ENCODE measurements around the gene IMMP2L.

IMMP2L gene

DNA sequence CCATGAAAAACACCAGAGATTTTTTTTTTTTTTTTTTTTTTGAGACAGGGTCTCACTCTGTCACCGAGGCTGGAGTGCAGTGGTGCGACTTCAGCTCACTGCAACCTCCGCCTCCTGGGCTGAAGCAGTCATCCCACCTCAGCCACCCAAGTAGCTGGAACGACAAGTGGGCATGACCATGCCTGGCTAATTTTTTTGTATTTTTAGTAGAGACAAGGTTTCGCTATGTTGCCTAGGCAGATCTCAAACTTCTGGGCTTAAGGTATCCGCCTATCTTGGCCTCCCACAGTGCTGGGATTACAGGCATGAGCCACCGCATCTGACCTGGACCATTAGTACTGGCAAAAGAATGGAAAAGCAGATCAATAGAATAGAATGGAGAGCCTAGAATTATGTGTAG, 530.4 kb downstream of the IMMP2L start:
- TF ChIP-seq, protein P1, sequence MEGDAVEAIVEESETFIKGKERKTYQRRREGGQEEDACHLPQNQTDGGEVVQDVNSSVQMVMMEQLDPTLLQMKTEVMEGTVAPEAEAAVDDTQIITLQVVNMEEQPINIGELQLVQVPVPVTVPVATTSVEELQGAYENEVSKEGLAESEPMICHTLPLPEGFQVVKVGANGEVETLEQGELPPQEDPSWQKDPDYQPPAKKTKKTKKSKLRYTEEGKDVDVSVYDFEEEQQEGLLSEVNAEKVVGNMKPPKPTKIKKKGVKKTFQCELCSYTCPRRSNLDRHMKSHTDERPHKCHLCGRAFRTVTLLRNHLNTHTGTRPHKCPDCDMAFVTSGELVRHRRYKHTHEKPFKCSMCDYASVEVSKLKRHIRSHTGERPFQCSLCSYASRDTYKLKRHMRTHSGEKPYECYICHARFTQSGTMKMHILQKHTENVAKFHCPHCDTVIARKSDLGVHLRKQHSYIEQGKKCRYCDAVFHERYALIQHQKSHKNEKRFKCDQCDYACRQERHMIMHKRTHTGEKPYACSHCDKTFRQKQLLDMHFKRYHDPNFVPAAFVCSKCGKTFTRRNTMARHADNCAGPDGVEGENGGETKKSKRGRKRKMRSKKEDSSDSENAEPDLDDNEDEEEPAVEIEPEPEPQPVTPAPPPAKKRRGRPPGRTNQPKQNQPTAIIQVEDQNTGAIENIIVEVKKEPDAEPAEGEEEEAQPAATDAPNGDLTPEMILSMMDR (IDR thresholded peaks at IDR 0.05; ENCODE audit: low read depth, low read length): no peak

DNA sequence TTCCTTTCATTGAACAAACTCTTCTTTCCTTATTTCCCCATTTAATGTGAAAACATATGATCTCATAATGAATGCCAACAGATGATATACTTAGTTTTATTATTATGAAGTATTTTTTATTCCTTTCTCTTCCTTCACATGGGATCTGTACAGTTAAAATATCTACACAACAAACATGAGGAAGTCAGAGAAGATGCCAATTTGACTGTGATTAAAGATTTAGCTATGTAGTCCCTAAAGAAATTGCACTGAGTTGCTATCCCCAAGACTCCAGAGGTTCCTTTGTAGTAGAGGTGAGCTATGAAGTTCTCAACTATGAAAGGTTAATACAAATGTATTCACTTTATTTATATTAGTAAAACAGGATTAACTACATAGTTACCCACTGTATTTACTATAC, 532.0 kb downstream of the IMMP2L start:
- TF ChIP-seq, protein P1 (IDR thresholded peaks at IDR 0.05; ENCODE audit: low read depth, low read length): no peak
- DNase-seq (ENCODE audit: extremely low read depth, low read depth): no peak

More for the DNA sequence above, 530.4 kb downstream of the IMMP2L start:
- DNase-seq (ENCODE audit: extremely low read depth, low read depth): no peak

DNA sequence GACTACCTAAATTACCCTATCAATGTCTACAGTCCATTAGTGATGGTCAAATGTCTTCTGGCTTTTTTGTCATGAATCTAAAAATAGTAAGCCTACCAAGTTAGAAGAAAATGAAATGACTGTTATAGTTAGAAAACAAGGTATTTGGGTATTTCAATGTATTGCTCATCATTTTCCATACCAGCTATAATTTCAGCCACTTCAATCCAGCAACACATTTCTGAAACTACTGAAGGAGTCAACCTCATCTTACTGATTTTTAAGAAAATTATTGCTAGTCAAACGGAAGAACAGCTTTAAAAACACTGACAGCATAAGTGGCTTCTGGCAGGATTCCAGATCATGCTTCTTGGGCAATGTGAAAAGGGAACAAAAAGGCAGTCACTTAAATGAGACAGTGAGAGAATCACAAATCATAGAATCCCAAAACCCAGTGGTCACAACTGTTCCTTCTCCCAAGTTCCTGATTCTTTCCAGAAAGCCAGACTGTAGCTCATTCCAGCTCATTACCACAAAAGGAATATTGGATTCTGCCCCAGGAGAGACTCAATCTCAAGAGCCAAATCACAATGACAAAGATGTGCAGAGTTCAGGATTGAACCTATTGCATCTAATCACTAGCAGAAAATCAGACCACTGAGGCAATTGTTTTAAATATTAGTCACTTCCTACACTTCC, 532.6 kb downstream of the IMMP2L start:
- DNase-seq (ENCODE audit: extremely low read depth, low read depth): no peak
- TF ChIP-seq, protein P1 (IDR thresholded peaks at IDR 0.05; ENCODE audit: low read depth, low read length): no peak

DNA sequence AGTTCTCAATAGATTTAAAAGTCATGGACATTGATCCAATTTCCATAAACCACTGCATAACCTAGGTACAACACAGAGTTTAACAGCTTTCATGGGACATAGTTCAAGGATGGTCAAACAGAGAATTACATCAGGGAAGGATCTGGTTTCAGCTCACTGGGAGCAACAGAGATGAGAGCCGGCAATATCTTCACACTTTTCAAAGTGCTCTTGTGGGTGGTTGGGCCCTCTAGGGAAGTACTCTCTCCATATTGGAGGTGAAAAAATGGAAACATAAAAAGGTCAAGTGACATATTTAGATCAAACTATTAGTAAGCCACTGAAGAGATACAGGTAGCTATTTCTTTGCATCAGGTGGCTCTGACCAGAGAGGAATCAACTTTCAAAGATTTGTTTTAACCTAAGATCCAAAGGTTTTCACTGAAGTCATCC, 533.1 kb downstream of the IMMP2L start:
- DNase-seq (ENCODE audit: extremely low read depth, low read depth): no peak
- TF ChIP-seq, protein P1 (IDR thresholded peaks at IDR 0.05; ENCODE audit: low read depth, low read length): no peak

DNA sequence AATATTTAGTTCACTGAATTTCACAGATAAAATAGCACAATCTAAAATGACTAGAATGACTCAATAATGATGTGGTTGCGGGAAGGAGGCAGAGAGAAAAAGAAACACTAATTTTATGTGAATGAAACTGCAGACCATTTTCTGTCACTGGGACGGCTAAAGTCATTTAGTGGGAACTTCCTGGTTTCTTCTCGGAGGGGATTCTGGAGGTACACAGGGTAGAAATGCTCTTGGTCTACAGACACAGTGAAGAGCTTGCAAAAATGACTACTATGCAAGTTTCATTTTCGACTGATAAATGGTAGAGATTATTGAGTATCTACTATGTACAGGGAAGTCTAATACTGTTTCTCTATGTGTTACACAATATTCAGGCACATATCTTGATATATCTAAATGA, 534.9 kb downstream of the IMMP2L start:
- DNase-seq (ENCODE audit: extremely low read depth, low read depth): no peak
- TF ChIP-seq, protein P1 (IDR thresholded peaks at IDR 0.05; ENCODE audit: low read depth, low read length): no peak

DNA sequence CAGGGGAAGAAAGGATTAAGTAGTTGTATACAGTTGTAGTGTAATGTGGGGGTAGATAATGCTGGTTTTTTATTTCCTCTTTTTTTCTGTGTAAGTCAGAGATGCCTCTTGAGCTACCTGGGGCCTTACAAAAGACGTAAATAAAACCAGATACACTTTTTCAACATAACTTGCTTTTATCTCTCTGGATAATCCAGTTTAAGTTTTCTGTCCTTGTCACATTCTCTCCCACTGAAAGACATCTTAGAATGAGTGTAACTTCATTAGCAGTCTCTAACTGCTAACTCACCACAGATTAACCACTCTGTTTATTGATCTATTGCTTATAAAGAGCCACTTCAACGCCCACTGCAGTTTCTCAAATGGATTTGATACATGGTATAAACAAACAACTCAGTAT, 535.5 kb downstream of the IMMP2L start:
- no peak for DNase-seq (ENCODE audit: extremely low read depth, low read depth)
- TF ChIP-seq, protein P1 (IDR thresholded peaks at IDR 0.05; ENCODE audit: low read depth, low read length): no peak

DNA sequence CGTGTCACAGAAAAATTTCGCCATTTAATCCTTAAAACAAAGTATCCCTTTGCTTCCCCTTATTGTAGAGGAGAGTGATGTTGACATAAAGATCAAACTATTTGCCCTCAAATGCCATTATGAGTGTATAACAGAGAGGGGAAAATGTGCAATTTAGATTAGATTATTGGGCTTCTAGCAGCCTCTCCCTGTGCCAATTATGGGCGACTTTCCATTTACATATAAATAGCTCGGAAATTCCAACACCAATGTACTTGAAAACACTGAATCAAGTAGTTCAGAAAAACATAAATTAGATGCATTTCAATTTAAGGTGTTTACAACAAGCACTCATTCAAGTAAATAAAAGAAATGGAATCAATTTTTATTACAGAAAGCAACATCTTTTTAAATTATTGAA, 535.9 kb downstream of the IMMP2L start:
- TF ChIP-seq, protein P1 (IDR thresholded peaks at IDR 0.05; ENCODE audit: low read depth, low read length): no peak
- no peak for DNase-seq (ENCODE audit: extremely low read depth, low read depth)
